PFSK-1 (cell line): ENCODE data around the gene CLDN34. TPM values are rescaled to one million over a fixed set of nuclear protein-coding genes. Genes with fewer than 3 reads are reported as not detected.

Experiments used
- FOXP2 ChIP-seq: optimal IDR thresholded peaks from 2 replicates; pipeline ENCODE3; 2011; ENCODE audit warnings: borderline replicate concordance, control low read depth, inconsistent platforms; ENCODE audit not compliant: insufficient read depth; ENCODE audit errors: extremely low read length, extremely low read depth
- POLR2AphosphoS5 ChIP-seq: IDR thresholded peaks from 2 replicates; pipeline ENCODE4 v1.6.1; 2012; ENCODE audit warnings: low read depth, mild to moderate bottlenecking, control low read depth, low read length, moderate library complexity
- REST ChIP-seq, 2 experiments: IDR thresholded peaks; 2 replicates each; pipeline versions ENCODE4 v1.6.1 to v1.8.0; 2011 to 2012; ENCODE audit warnings: low read depth in 2 of 2, low read length in 2 of 2, control low read depth in 1 of 2, inconsistent platforms in 1 of 2, mild to moderate bottlenecking in 1 of 2, moderate library complexity in 1 of 2; ENCODE audit not compliant: insufficient read depth in 1 of 2
- SIN3A ChIP-seq: IDR thresholded peaks from 2 replicates; pipeline ENCODE4 v1.6.1; 2012; ENCODE audit warnings: mild to moderate bottlenecking, low read length, moderate library complexity, borderline replicate concordance; ENCODE audit not compliant: insufficient read depth
- TAF1 ChIP-seq: IDR thresholded peaks from 2 replicates; pipeline ENCODE4 v1.6.1; 2012; ENCODE audit warnings: low read length, control low read depth, borderline replicate concordance; ENCODE audit not compliant: insufficient read depth
- polyA plus RNA-seq: library from polyadenylated mRNA; unstranded; fragments of >200 nt; gene quantifications from one replicate; pipeline ENCODE4 v1.2.1, GENCODE V29; 2012; ENCODE audit warnings: low read depth, missing spikeins; ENCODE audit not compliant: insufficient read length

The CLDN34 gene, protein sequence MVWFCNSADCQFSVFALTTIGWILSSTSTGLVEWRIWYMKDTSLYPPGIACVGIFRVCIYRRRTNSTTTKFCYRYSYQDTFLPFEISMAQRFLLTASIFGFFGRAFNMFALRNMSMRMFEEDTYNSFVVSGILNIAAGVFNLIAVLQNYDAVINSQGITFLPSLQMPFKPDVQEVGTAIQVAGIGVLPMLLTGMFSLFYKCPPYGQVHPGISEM
- polyA plus RNA-seq, result not detected

- TF ChIP-seq REST (IDR thresholded peaks at IDR 0.05; ENCODE audit: insufficient read depth in 1 of 2, low read depth in 2 of 2, low read length in 2 of 2), result no peak
- TF ChIP-seq FOXP2, result no peak
- no peak for TF ChIP-seq TAF1
- TF ChIP-seq SIN3A, result no peak
- no peak for TF ChIP-seq POLR2AphosphoS5
Observed at GRCh38 chrX:9966775-9967408, at the start of gene CLDN34. Gene CLDN34, plus strand, starts transcription at chrX:9967358. Its CDS starts 0 bp downstream, at chrX:9967358.

DNA sequence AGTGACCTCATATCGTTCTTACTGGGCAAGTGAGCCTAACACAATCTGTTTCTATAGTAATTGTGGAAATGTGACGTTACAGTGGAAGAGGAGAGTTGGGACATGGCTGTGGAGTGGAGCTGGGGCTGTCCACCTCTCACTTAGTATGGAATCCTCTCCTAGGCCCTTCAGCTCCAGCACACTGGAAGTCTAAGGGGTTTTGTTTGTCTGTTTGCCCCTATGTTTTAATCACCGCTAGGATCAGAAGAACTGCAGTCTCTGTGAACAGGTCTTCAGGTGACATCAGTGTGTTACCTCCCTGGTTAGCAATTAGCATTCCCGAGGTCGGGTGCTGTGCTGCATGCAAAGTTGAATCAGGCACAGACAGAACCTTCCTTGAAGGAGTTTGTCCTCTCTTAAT is 49.3 kb upstream of the CLDN34 start:
- TF ChIP-seq FOXP2 (no peak), POLR2AphosphoS5 (no peak), TAF1 (no peak), REST (IDR thresholded peaks at IDR 0.05; ENCODE audit: insufficient read depth in 1 of 2, low read depth in 2 of 2, low read length in 2 of 2) (no peak), SIN3A (no peak)

DNA sequence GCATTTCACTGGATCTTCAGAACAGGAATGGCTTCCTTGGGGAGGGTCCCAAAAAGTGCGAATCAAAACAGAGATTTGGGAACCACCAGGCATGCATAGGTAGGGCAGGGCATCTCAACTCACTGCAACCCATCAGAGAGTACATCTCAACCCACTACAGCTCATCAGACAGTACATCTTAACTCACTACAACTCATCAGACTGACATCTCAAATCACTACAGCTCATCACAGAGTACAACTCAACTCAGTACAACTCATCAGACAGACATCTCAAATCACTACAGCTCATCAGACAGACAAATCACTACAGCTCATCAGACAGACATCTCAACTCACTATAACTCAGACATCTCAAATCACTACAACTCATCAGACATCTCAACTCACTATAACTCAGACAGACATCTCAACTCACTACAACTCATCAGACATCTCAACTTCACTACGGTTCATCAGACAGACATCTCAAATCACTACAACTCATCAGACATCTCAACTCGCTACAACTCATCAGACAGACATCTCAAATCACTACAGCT is 47.5 kb upstream of the CLDN34 start:
- TF ChIP-seq FOXP2 (no peak), POLR2AphosphoS5 (no peak), TAF1 (no peak), REST (IDR thresholded peaks at IDR 0.05; ENCODE audit: insufficient read depth in 1 of 2, low read depth in 2 of 2, low read length in 2 of 2) (no peak)

GRCh38 chrX:9921407-9921806 is 45.8 kb upstream of the CLDN34 start:
- no peak for TF ChIP-seq FOXP2
- TF ChIP-seq POLR2AphosphoS5, result no peak
- TF ChIP-seq REST (IDR thresholded peaks at IDR 0.05; ENCODE audit: insufficient read depth in 1 of 2, low read depth in 2 of 2, low read length in 2 of 2), result no peak
- TF ChIP-seq TAF1, result no peak
- TF ChIP-seq SIN3A, result no peak
